B cell (primary cell): ENCODE measurements around the gene SH3RF3. TPM values are rescaled to one million over a fixed set of nuclear protein-coding genes. Genes with fewer than 3 reads are reported as not detected.

Experiments used
- ATAC-seq: fragments of 200-7000 bp; cut with Tn5 transposase; one replicate; pipeline ENCODE4 v1.10.0; 2021; ENCODE audit warnings: low read depth, mild to moderate bottlenecking, moderate number of reproducible peaks, moderate library complexity
- CTCF ChIA-PET: fragments of 350-600 bp; sonication (Branson Sonifier 250); formaldehyde crosslinking; loops from one replicate; lab custom pipeline; 2021; ENCODE audit warnings: antibody characterized with exemption, inconsistent platforms; lab: Charles Lee
- POLR2A ChIA-PET: fragments of 350-600 bp; sonication (Branson Sonifier 250); formaldehyde crosslinking; loops from one replicate; lab custom pipeline; 2021; ENCODE audit warnings: antibody characterized with exemption; lab: Charles Lee
- DNase-seq: peaks from one replicate; pipeline ENCODE4 v3.0.0; 2013
- H2AFZ ChIP-seq: 2 replicates; pipeline ENCODE4 v1.6.1; 2012; ENCODE audit warnings: mild to moderate bottlenecking, low read depth, low read length; ENCODE audit not compliant: insufficient read depth, poor library complexity, severe bottlenecking
- H3K27ac ChIP-seq, 2 donors: 1 replicate in 1 of 2; 2 replicates in 1 of 2; pipeline ENCODE4 v1.5.1; 2012 to 2013; ENCODE audit warnings: low read length in 2 of 2, mild to moderate bottlenecking in 2 of 2, moderate library complexity in 1 of 2
- H3K27me3 ChIP-seq, 4 experiments: fragments of 200-600 bp in 1 of 4; sonication (generic) in 1 of 4; replicated peaks in 1 of 4; 1 replicate in 2 of 4; 2 replicates in 2 of 4; pipeline versions ENCODE4 v1.6.1 to v1.7.0; 2013 to 2016; ENCODE audit warnings: low read length in 3 of 4, mild to moderate bottlenecking in 2 of 4, mixed read lengths in 1 of 4, moderate library complexity in 1 of 4; ENCODE audit not compliant: insufficient read depth in 4 of 4, control insufficient read depth in 3 of 4; ENCODE audit errors: control extremely low read depth in 1 of 4
- H3K36me3 ChIP-seq, 2 experiments: replicated peaks in 1 of 2; 1 replicate in 1 of 2; 2 replicates in 1 of 2; pipeline versions ENCODE4 v1.6.1 to v1.7.1; 2013; ENCODE audit warnings: low read length in 1 of 2; ENCODE audit not compliant: insufficient read depth in 2 of 2, control insufficient read depth in 1 of 2; ENCODE audit errors: control extremely low read depth in 1 of 2, extremely low read depth in 1 of 2
- H3K4me1 ChIP-seq, 2 donors: fragments of 200-600 bp in 1 of 2; sonication (generic) in 1 of 2; 1 replicate in 1 of 2; 2 replicates in 1 of 2; pipeline versions ENCODE4 v1.5.1 to v1.6.1; 2013 to 2017; ENCODE audit warnings: low read length in 2 of 2; ENCODE audit not compliant: control insufficient read depth in 2 of 2, insufficient read depth in 2 of 2
- H3K4me2 ChIP-seq: replicated peaks from 2 replicates; pipeline ENCODE3; 2012; ENCODE audit warnings: mild to moderate bottlenecking, low read depth, low read length; ENCODE audit not compliant: poor library complexity, severe bottlenecking
- H3K4me3 ChIP-seq, 5 experiments: fragments of 200-600 bp in 1 of 5; sonication (generic) in 1 of 5; 1 replicate in 3 of 5; 2 replicates in 2 of 5; pipeline versions ENCODE4 v1.5.1 to v1.7.0; 2011 to 2016; ENCODE audit warnings: low read length in 4 of 5, mild to moderate bottlenecking in 4 of 5, low read depth in 2 of 5, control low read depth in 1 of 5, moderate library complexity in 1 of 5; ENCODE audit not compliant: insufficient read depth in 1 of 5; ENCODE audit errors: control extremely low read depth in 1 of 5, extremely low read depth in 1 of 5
- H3K79me2 ChIP-seq: fragments of 200-600 bp; sonication (generic); one replicate; pipeline ENCODE4 v1.6.0; 2016; ENCODE audit warnings: low read length; ENCODE audit not compliant: control insufficient read depth, insufficient read depth
- H3K9ac ChIP-seq: fragments of 200-600 bp; sonication (generic); 2 replicates; pipeline ENCODE4 v1.6.1; 2017; ENCODE audit warnings: mild to moderate bottlenecking, low read length, moderate library complexity
- H3K9me3 ChIP-seq, 3 donors: one replicate each; pipeline versions ENCODE4 v1.6.1 to v1.7.1; 2013; ENCODE audit warnings: low read length in 2 of 3; ENCODE audit not compliant: control insufficient read depth in 2 of 3, insufficient read depth in 1 of 3; ENCODE audit errors: control extremely low read depth in 1 of 3
- H4K20me1 ChIP-seq: 2 replicates; pipeline ENCODE4 v1.6.0; 2012; ENCODE audit warnings: mild to moderate bottlenecking, low read length; ENCODE audit not compliant: insufficient read depth, control insufficient read depth, poor library complexity, severe bottlenecking
- H3K27ac Mint-ChIP-seq: one replicate; pipeline ENCODE4 v1.8.0; 2021; ENCODE audit warnings: mixed read lengths
- H3K27me3 Mint-ChIP-seq: one replicate; pipeline ENCODE4 v1.8.0; 2021; ENCODE audit warnings: mixed read lengths
- H3K4me1 Mint-ChIP-seq: one replicate; pipeline ENCODE4 v1.8.0; 2021; ENCODE audit warnings: mixed read lengths
- H3K4me3 Mint-ChIP-seq: one replicate; pipeline ENCODE4 v1.8.0; 2021; ENCODE audit warnings: mixed read lengths
- H3K9me3 Mint-ChIP-seq: one replicate; pipeline ENCODE4 v1.8.0; 2022; ENCODE audit warnings: mixed read lengths; ENCODE audit not compliant: insufficient read depth
- EZH2 ChIP-seq: IDR thresholded peaks from 2 replicates; pipeline ENCODE4 v1.6.1; 2012; ENCODE audit warnings: borderline replicate concordance, low read depth, mild to moderate bottlenecking, moderate library complexity, low read length; ENCODE audit not compliant: insufficient read depth, poor library complexity, severe bottlenecking
- WGBS: methylation state at CpG from one replicate; pipeline ENCODE4 v1.1.5; 2013; ENCODE audit warnings: missing lambda C conversion rate; ENCODE audit not compliant: insufficient coverage; 5-methylcytosine and 5-hydroxymethylcytosine counted together
- intact Hi-C: fragments of 100-400 bp; cut with micrococcal nuclease; formaldehyde crosslinking; loops from one replicate; pipeline ENCODE4 v1.10.0; 2022
- polyA plus RNA-seq: library from polyadenylated mRNA; depleted of rRNA; stranded (reverse); fragments of >200 nt; gene quantifications from 2 replicates; pipeline ENCODE4 v1.2.3, GENCODE V29; 2012
- total RNA-seq, 2 donors: library from RNA; stranded (reverse); fragments of 120-200 nt in 1 of 2; gene quantifications; 1 replicate in 1 of 2; 2 replicates in 1 of 2; pipeline versions ENCODE4 v1.2.3 to v1.2.4, GENCODE V29; 2013 to 2022
- TF ChIP-seq, protein P1 (sequence below): fragments of 200-600 bp; IDR thresholded peaks from one replicate; pipeline ENCODE4 v1.8.0; 2022; ENCODE audit warnings: antibody characterized with exemption, mild to moderate bottlenecking

The SH3RF3 gene
- total and polyA plus RNA-seq, 2 donors (not counting 1 experiment from before 2014, with no cell fraction given): 0.07 to 1.2 TPM

- CTCF ChIA-PET: no interaction called here
- H2AFZ ChIP-seq: no peak overlapping the region
- Mint-ChIP-seq H3K9me3 (no peaks in the 10 kb centered on the region), H3K4me1 (peaks cover 20% of the 10 kb centered on the region), H3K4me3 (no peak overlapping the region), H3K27me3 (peaks cover 3% of the 10 kb centered on the region), H3K27ac (no peak overlapping the region)
- no peak for DNase-seq
- 91% methylated on average over 19 of the region's 19 CpGs for WGBS
- no peaks in the 10 kb centered on the region for H3K79me2 ChIP-seq
- H3K9ac ChIP-seq: no peak overlapping the region
- intact Hi-C loops: no loop called here
- no peaks in the 10 kb centered on the region for H4K20me1 ChIP-seq
- H3K4me2 ChIP-seq: no peak overlapping the region
- peaks cover 17 to 22% of the 10 kb centered on the region in 2 donors for H3K4me1 ChIP-seq
- H3K36me3 ChIP-seq: no peaks in the 10 kb centered on the region
- peaks cover 0 to 3% (median 0%) of the 10 kb centered on the region in 3 donors for H3K9me3 ChIP-seq
- TF ChIP-seq, protein P1, sequence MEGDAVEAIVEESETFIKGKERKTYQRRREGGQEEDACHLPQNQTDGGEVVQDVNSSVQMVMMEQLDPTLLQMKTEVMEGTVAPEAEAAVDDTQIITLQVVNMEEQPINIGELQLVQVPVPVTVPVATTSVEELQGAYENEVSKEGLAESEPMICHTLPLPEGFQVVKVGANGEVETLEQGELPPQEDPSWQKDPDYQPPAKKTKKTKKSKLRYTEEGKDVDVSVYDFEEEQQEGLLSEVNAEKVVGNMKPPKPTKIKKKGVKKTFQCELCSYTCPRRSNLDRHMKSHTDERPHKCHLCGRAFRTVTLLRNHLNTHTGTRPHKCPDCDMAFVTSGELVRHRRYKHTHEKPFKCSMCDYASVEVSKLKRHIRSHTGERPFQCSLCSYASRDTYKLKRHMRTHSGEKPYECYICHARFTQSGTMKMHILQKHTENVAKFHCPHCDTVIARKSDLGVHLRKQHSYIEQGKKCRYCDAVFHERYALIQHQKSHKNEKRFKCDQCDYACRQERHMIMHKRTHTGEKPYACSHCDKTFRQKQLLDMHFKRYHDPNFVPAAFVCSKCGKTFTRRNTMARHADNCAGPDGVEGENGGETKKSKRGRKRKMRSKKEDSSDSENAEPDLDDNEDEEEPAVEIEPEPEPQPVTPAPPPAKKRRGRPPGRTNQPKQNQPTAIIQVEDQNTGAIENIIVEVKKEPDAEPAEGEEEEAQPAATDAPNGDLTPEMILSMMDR: no peak
- TF ChIP-seq EZH2: no peak
- no peaks in the 10 kb centered on the region for H3K27me3 ChIP-seq
- H3K4me3 ChIP-seq: no peak overlapping the region
- ATAC-seq: no peak
- no peak overlapping the region for H3K27ac ChIP-seq
- POLR2A ChIA-PET: no interaction called here
Observed at GRCh38 chr2:109196081-109196875, 67.3 kb downstream of the SH3RF3 start.
